ENCODE data around the gene CHCHD6.

Gene CHCHD6

DNA sequence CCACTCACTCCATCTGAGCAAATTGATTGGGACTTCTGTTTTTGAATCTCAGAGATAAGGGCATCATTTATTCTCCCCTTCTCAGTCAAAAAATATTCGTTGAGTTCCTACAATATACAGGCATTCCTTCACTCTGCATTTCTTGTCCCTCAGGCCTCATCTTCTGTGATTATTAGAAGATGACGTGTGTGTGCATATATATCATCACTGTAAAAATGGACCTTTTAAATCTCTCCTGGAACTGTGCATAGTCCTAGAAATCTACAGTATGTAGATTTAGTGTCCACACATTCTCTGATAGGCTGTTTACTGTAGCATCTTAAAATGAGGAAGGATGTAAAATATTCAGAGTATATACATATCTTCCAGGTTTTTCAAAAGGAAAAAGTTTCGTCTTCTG is 235.7 kb downstream of the CHCHD6 start:
- DNase-seq (ENCODE audit: low spot score) = no peak

DNA sequence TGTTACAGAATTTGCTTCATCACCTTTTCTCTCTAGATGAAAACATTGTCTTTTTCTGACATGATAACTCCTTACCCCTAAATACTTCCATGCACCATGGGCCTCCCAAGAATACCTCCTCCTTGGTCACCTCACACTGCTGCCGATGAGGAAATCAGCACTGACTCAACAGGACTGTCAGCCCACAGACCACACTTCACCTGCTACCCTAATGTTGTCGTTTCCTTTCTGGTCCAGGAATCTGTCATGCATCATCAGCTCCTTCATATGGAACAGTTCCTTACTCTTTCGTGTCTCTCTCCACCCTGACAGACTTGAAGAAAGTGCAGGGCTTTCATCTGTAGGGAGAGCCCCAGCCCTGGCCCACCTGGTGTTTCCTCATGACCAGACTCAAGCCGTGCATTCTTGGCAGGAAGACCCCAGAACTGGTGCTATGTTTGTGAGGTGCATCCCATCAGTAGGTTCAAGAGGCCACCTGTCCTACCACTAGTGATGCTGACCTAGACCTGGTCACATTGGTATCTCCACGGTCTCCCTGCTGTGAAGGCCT is 237.8 kb downstream of the CHCHD6 start:
- no peak for DNase-seq (ENCODE audit: low spot score)

DNA sequence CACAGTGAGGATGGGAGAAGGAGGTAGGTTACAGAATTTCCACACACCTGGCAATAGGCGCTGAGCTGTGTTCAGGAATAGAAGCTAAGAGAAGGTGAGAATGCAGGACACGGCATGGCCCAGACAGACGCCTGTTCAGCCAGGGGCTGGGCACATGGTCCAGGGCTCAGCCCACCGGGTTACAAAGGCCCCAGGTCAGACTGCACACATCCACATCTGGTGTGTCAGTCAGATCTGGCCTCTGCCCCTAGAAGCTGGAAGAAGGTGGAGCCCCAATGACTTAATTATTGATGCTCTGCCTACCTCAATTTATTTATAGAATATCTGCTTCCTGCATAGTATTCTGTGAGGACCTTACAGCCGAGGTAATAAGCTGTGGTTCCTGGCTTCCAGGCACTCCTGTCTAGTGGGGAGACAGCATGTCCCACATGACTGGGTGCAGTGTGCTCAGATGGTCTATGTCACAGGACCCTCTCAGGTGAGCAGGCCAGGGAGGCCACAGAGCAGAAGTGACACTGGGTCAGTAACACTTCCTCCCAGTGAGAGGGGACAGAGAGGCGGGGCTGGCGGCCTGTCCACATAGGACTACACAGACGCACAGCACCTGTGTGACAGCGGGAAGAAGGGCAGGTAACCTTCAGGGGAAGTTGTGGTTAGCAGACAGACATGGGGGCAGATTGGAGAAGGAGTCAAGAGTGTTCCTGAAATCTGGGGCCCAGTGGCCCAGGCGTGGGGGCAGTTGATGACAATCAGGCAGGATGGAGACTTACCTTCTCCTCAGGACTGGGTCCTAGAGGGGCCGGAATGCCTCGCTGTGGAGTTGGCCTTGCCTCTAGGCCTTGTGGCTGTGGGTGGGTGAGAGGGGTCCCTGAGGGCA is 240.3 kb downstream of the CHCHD6 start:
- DNase-seq (ENCODE audit: low spot score) = no peak

DNA sequence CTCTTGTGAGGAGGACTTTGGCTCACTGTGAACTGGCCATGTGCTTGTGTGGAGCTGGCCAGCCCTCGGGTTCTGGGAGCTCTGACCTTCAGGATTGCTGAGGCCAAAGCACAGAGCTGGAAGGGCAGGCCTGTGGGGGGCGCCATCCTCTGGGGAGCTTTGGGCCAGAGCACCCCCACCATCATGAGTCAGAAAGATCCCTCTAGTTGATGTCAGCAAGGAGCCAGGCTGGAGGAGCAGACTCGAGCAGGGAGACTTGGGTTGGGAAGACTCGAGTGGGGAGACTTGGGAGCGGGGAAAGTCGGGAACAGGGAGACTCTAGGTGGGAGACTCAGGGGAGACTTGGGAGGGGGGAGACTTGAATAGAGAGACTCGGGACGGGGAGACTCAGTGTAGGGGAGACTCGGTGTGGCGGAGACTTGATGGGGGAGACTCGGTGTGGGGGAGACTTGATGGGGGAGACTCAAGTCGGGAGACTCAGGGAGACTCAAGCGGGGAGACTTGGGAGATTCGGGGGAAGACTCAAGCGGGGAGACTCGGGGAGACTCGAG is 241.2 kb downstream of the CHCHD6 start:
- no peak for DNase-seq (ENCODE audit: low spot score)

DNA sequence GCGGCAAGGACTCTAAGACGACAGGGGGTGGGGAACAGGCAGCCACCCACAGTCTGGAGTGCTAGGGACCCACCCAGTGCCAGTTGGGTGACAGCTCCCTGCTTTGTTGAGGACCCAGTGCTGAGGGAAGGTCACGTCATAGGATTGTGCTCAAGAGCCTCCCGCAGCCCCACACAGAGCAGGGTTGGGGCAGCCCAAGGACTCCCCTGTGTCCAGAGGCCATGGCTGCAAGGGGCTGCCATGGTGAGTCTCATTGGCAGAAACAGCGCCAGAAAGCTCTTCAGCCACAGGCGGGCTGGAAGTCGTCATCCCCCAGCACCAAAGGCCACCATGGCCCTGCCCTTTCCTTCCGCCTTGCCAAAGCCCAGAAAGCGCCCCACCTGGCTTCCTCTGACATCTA is 241.9 kb downstream of the CHCHD6 start:
- DNase-seq (ENCODE audit: low spot score) = no peak

DNA sequence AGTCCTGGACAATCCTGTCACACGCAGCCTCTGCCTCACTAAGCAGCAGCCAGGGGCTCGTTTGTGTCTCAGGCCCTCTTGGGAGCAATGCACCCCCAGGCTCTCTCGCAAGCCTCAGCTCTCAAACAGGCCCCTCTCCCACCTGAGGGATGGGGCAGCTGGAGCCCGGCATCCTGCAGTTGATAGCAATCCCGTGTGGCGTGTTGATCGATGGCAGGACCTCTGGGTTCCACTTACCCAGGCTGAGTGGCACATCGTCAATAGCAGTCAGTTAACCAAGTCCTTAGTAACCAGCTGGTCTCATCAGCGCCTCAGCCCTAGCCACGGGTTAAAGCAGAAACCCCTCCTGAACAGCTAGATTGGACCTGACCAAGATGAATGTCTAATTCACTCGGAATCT is 242.4 kb downstream of the CHCHD6 start:
- DNase-seq (ENCODE audit: low spot score) = no peak

DNA sequence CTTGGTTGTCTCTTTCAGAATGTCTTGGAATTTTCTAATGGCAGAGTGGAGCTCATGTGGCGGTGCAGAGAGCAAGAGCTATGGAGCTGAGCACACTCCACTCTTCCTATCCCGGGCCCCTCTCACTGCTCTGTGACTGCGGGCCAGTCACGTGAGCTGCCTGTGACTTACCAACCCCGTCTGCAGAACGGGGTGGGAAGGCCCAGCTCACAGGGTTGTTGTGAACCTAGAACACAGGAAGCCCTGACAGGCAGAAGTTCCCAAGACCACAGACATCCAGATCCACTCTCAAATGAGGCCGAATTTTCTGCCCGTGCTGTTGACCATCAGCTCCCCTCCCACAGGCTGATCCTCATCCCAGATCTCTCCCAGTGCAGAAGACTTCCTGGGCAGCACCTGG is 243.4 kb downstream of the CHCHD6 start:
- no peak for DNase-seq (ENCODE audit: low spot score)

DNA sequence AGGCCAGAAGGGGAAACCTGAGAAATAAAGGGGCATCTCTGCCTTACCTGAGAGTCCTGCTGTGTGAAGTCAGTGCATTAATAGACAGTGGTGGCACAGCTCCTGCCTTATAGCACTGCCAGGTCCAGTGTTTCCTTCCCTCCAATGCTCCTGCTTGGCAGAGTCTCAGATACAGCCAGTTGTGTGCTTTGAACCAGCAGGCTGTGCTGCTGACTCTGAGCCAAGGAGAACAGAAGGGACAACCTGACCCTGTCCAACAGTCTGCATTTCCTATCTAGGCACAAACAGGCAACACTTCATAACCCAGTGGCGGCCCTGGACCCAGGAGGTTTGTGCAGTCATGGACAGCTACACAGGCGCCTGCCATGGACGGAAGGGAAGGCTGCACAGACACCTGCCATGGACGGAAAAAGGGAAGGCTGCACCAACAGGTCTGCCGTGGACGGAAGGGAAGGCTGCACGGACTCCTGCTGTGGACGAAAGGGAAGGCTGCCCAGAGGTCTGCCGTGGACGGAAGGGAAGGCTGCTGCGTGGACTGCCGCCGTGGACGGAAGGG is 245.0 kb downstream of the CHCHD6 start:
- DNase-seq (ENCODE audit: low spot score) = no peak

DNA sequence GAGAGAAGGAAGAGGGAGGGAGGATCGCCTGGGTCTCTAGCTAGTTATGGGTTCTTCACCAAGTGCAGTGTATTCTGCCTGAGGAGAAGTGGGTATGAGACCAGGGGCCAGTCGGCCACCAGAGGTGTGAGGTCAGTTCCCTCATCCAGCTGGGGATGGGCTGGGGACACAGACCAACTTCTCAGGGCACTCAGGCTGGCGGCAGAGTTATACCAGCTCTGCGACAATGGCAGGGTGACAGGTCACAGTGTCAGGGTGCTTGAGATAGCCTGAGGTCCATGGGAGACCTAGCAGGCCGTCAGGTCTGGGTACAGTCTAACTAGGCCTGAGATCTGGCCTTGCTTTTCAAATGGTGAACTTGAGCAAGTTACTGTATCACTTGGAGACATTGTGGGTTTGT is 247.5 kb downstream of the CHCHD6 start:
- DNase-seq (ENCODE audit: low spot score) = no peak

DNA sequence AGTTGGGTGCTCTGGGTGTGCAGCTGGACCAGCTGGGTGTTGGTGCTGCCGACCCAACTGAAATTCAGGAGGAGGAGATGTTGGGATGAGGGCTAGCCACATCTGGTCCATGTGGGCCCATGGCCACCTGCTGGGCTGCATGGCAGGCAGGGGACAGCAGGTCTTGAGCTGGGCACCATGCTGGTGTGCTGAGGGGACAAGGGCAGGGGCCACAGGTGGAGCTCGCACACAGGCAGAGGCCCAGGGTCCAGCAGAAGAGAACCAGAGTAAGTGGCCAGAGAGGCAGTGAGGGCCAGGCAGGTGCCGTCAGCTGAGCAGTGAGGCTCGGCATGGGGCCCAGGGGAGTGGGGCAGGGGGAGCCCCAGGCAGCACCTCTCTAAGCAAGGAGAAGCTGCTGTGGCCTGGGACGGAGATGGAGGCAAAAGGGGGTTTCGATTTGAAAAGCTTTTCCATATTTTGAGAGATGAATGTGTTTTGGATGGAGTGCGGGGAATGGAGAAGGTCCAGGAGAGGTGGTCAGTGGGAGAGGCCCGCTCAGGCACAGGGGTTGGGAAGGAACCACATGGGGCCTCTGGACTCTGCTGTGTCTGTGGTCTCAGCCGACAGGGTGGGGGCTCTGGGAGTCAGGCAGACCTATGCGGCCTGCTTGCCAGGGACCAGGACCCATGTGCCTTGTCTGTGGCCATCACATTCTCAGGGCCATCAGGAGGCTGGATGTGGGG is 248.4 kb downstream of the CHCHD6 start:
- DNase-seq (ENCODE audit: low spot score) = no peak

DNA sequence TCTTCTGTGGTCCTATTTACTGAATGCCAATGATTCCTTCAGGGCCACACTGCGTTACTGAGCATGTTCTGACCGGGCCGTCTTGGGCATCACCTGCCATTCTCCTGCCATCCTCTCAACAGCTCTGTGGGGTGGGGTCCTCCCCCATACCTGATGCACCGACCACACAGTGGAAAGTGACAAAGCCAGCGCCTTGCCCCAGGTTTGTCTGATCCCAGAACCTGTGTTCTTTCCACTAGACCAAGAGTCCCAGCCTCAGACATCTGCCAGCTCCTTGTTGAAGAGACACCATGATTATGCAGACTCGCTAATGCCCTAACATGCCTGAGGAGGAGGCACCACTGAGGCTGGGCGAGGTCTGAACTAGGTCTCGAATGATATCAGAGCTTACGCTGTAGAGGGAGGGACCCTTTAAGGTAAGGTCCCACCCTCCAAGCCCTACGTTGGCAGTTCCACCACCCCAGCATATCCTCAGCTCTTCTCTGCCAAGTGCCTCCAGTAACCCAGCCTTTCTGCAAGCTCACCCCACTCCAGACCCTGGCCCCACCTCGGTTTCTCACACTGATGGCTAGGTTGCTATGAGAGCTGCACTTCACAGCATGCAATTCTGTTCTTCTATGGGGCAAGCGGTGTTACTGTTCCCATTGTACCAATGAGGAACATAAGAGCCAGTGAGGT is 249.1 kb downstream of the CHCHD6 start:
- DNase-seq (ENCODE audit: low spot score) = no peak

DNA sequence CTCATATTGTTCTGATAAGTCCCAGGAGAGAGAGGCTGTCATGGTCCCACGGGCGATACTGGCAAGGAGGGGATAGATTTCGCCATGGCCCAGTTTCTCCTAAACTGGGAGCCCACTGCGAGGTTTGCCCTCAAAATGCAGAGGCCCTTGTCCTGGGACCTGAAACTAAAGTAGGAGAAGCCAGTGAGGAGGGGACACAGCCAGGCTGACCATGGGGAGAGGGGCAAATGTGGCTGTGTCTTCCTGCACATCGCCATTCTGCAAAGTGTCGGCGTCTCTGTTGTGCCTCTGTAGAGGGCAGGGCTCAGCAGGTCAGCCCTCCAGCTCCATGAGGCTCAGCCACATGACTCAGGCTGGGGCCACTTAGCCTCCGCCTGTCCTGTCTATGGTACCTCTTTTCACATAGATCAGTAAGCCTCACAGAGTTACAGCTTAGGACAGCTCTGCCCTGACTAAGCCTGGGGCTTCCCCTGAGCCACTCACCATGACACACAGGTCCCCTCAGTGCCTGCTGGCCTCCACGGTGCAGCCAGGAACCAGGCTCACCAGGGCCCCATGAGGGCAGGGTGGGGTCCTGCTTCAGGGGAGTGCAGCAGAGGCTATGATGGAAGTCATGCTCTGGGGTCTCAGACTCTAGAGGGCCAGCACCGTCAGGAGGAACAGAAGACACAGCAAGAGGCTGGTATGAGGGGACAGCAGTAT is 250.3 kb downstream of the CHCHD6 start:
- no peak for DNase-seq (ENCODE audit: low spot score)

DNA sequence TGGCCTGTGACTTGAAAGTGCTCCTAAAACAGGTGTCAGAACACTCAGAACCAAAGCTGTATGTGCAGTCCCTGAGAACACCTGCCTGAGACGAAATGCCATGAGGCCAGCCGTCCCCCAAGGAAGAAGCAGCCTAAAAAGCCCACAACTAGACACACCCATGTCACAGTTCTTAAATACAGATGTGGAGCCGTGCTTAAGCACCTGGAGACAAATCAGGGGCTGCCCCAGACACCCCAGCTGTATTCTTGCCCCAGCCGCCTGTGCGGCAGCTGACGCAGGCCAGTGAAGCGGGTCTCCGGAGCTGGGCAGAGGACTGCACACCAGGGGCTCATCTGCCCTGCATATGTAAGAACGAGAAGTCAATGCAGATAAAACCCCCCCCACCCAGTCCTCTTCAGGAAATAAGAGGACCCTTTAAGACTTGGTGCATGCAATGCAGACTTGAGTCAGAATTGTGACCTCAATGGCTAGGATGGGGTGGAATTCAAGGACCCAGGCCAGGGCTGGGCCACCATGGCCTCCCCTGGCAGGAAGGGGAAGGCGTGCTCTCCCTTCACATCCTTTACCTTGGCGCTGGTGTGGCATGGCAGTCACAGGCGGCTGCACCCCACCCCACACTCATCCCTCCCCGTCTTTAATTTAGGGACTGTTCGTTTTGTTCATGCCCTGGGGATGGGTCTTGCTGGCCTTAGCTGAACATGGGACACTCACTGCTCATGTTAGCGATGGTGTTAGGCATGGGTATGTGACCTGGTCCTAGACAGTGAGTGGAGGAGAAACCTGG is 251.2 kb downstream of the CHCHD6 start:
- DNase-seq (ENCODE audit: low spot score) = no peak

DNA sequence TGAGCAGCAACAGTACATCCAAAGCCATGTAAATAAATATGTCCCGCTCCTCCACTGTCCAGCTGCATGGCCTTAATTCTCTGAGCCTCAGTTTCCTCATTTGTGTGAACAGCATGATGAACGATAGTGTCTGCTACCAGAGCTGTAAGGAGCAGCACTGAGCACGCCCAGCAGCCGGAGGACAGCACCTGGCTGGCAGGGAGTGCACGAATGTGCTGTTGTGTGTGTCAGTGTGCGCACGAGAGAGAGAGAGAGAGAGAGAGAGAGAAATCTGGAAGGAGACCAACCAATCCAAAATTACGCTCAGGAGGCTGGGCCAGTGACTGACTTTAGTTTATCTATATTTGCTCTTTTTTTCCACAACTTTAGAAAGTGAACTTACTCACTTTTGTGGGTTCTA is 252.3 kb downstream of the CHCHD6 start:
- DNase-seq (ENCODE audit: low spot score) = no peak

DNA sequence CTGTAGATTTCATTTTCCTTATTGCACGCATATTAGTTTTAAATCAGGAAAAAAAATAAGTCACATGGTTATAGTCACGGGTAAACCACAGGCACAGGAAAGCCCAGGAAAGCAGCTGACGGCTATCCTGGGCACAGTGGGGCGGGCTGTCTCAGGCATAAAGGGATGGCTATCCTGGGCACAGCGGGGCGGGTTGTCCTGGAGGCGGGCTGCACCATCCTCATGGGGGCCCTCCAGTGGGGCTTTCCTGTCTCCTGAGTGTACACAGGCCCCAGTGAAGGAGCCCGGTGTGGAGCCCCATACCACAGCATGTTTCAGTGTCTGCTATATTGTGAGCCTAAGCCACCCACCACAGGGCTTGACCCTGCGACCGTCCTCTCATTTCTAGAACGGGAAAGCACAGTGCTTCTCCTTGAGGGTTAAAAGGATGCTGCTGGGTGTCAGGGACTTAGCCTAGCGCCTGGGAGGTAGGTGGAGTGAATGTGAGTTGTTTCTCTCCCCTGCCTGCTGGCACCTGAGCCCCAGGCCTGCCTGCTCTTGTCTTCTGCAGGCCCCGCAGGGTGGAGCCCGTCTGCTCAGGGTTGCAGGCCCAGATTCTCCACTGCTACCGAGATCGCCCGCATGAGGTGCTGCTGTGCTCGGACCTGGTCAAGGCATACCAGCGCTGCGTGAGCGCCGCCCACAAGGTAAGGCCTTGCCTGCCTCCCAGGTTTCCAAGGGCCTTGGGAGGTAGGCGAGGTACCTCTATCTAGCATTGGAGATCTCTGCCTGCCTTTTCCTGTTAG is 253.0 kb downstream of the CHCHD6 start:
- no peak for DNase-seq (ENCODE audit: low spot score)

DNA sequence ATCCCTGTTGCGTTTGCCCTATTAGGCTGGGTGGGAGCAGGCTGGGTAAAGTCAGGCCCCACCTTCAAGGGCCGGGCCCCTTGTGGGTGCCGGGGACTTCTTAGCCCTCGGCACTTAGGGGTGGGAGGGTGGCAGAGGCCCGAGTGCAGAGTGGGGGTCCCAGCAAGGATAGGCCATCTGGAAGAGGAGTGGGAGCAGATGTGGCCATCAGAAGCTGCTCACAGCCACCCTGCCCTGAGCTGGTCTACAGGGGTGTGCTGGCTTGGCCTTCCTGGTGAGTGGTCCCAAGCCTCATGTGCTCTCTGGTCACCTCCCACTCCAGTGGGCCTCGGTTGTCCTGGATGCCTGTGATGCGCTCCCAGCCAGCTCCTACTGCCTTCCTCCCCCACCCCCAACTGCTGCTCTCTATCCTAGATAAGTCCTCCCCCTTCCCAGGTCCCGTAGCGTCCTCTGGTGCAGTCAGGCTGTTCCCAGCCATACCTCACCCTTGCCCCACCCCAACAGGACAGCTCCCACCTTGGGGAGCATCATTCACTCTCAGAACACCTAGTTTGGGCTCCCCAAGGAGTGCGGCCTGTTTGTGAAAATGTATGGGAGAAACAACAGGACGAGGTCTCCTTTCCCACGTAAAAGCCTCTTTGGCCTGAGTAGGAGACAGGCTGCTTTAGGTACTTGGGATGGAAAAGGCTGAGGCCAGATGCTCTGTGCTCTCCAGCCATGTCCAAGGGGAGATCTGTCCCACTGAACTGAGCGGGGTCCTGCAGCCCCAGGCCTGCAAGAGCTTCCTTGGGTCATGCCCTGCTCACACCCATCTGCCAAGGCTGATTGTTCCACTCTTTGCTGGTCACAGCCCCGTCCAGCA is 254.0 kb downstream of the CHCHD6 start:
- DNase-seq (ENCODE audit: low spot score) = no peak

DNA sequence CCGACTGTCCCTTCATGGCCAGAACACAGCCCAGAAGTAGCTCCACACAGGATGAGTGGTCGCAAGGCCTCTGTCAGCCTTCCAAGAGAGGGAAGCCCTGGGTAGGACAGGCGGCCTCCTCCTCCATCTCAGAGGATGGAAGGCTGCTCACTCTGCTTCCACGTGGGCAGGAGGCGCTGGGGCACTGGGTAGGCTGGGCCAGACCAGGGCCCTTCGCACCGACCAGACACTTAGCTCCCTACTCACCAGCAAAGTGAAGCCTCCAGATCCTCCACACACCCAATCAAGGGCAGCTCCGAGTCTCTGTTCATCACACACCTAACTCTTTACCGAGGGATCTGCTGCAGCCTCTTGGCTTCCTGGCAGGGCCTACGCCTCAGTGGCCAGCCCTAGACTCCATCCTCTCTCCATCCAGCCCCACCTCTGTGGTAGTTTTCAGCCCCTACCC is 254.6 kb downstream of the CHCHD6 start:
- no peak for DNase-seq (ENCODE audit: low spot score)

DNA sequence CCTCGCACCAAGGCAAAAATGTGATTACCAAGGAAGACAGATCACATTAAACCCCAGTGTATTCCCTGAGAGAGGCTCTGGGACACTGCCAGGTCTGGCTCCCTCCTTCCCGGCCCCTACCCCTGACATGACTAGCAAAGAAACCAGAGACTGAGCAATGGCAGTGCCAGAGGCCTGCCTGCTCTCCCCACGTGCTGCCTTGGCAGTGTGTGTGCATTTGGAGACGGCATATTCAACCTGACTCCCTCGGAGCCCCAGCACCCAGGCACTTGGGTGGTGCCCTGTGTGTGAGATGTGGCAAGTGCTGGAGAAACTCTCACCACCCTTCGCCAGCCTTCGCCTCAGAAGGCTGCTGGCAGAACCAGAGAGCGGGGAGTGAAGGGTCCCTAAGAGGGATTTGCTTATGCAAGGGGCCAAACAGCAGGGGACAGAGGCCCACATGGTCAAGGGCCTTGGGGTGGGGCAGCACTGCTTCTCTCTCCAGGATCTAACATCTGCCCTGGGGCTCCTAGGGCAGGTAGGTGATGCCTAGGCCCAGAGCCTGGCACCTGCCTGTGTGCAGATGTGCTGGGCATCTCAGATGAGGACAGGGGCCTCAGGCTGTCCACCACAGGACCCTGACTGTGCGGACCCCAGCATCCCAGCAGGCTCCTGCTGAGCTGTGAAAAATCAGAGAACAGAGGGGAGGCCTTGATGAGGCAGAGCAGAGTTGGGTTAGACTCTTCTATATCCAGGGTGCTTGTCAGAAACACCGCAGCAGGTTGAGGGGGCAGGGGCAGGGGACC is 255.3 kb downstream of the CHCHD6 start:
- DNase-seq (ENCODE audit: low spot score) = no peak

All from hepatic stellate cell (primary cell).